Measurements from ENCODE around the gene PLEKHO2. TPM values are rescaled to one million over a fixed set of nuclear protein-coding genes. Genes with fewer than 3 reads are reported as not detected.
"Not testable (repeated sequence)": the region's sequence is repeated elsewhere in the genome, so short reads cannot be mapped to it uniquely, and the experiment has no call there.

PLEKHO2 gene
- total and polyA plus RNA-seq, 2 donors (not counting 3 experiments of a cell fraction or from before 2014, with no cell fraction given): 21.9 to 24.9 TPM

DNA sequence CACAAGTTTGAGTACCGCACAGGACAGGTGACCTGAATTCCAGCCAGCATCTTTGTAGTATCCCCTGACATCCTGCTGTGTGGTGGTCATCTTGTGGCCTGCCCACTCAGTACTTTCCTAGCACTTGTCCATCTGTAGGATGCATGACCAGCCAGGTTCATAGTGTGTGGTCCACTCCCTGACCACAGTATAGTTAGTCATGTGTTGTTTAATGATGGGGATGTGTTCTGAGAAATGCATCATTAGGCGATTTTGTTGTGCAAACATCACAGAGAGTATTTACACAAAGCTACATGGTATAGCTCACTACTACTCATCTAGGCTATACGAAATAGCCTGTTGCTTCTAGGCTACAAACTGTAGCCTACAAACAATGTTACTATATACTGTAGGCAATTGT is 49.4 kb upstream of the PLEKHO2 start:
- intact Hi-C loops (cut with micrococcal nuclease): no loop called here
- TF ChIP-seq, protein P1, sequence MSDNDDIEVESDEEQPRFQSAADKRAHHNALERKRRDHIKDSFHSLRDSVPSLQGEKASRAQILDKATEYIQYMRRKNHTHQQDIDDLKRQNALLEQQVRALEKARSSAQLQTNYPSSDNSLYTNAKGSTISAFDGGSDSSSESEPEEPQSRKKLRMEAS (IDR thresholded peaks at IDR 0.05; ENCODE audit: insufficient read depth, insufficient read length): no peak
- TF ChIP-seq, protein P2, sequence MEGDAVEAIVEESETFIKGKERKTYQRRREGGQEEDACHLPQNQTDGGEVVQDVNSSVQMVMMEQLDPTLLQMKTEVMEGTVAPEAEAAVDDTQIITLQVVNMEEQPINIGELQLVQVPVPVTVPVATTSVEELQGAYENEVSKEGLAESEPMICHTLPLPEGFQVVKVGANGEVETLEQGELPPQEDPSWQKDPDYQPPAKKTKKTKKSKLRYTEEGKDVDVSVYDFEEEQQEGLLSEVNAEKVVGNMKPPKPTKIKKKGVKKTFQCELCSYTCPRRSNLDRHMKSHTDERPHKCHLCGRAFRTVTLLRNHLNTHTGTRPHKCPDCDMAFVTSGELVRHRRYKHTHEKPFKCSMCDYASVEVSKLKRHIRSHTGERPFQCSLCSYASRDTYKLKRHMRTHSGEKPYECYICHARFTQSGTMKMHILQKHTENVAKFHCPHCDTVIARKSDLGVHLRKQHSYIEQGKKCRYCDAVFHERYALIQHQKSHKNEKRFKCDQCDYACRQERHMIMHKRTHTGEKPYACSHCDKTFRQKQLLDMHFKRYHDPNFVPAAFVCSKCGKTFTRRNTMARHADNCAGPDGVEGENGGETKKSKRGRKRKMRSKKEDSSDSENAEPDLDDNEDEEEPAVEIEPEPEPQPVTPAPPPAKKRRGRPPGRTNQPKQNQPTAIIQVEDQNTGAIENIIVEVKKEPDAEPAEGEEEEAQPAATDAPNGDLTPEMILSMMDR (IDR thresholded peaks at IDR 0.05; ENCODE audit: extremely low read depth in 1 of 2, insufficient read depth in 1 of 2, low read depth in 1 of 2, low read length in 2 of 2): no peak
- no peak for TF ChIP-seq MYC (IDR thresholded peaks at IDR 0.05; ENCODE audit: low read depth, low read length)
- no peak for TF ChIP-seq POLR2AphosphoS5 (IDR thresholded peaks at IDR 0.05; ENCODE audit: insufficient read depth, low read depth, low read length)
- TF ChIP-seq JUN (IDR thresholded peaks at IDR 0.05; ENCODE audit: borderline replicate concordance, insufficient read depth, insufficient read length, low read depth): no peak
- no peak for TF ChIP-seq FOS (IDR thresholded peaks at IDR 0.05; ENCODE audit: borderline replicate concordance, insufficient read depth, low read length)
- TF ChIP-seq EZH2 (IDR thresholded peaks at IDR 0.05; ENCODE audit: borderline replicate concordance, low read depth, low read length, severe bottlenecking): no peak
- no peak for TF ChIP-seq POLR2A (IDR thresholded peaks at IDR 0.05; ENCODE audit: low read depth, low read length)
- no peak for TF ChIP-seq GATA2 (IDR thresholded peaks at IDR 0.05; ENCODE audit: insufficient read depth, insufficient read length, low read depth, low read length)
- BruUV-seq (replicated peaks): no TSS peak
- H3K9ac ChIP-seq (replicated peaks; ENCODE audit: extremely low read depth, insufficient read depth, low read length): no peak overlapping the region
- no peak overlapping the region for H3K4me2 ChIP-seq (ENCODE audit: insufficient read depth, low read length)
- H3K4me1 ChIP-seq (ENCODE audit: control insufficient read depth, extremely low read depth, insufficient read depth, low read length): no peaks in the 10 kb centered on the region
- DNase-seq (ENCODE audit: low read depth, low spot score): no peak
- no peaks in the 10 kb centered on the region for H3K27me3 ChIP-seq (ENCODE audit: control insufficient read depth in 2 of 2, insufficient read depth in 2 of 2, low read length in 2 of 2)
- no peak overlapping the region for H3K27ac ChIP-seq (ENCODE audit: insufficient read depth, low read depth, low read length)
- no peaks in the 10 kb centered on the region for H3K9me1 ChIP-seq (replicated peaks; ENCODE audit: control insufficient read depth, extremely low read depth, insufficient read depth, low read length)
- no peak overlapping the region for H2AFZ ChIP-seq (ENCODE audit: low read depth, low read length)
- FAIRE-seq: no peak
- CTCF ChIA-PET: no interaction called here
- no peaks in the 10 kb centered on the region for H3K9me3 ChIP-seq (replicated peaks; ENCODE audit: control insufficient read depth, insufficient read depth, low read length)
- dilution Hi-C loops (cut with MboI; ENCODE audit: extremely low pct_ligation_motif_present, low sequenced_read_pairs): no loop called here
- no peaks in the 10 kb centered on the region for H3K36me3 ChIP-seq (ENCODE audit: control insufficient read depth in 2 of 2, extremely low read depth in 1 of 2, insufficient read depth in 2 of 2, low read length in 2 of 2)
- no peak overlapping the region for H3K4me3 ChIP-seq (replicated peaks in 1 of 3; ENCODE audit: insufficient read depth in 1 of 3, low read depth in 1 of 3, low read length in 3 of 3)
- POLR2A ChIA-PET: interaction anchor here (0.7 kb wide), 1 partner anchor 108 kb away, joined by 4 read pairs; no protein-coding TSS in a partner anchor
- no peaks in the 10 kb centered on the region for H4K20me1 ChIP-seq (replicated peaks; ENCODE audit: control insufficient read depth, extremely low read depth, insufficient read depth, low read length)
- H3K79me2 ChIP-seq (ENCODE audit: control insufficient read depth, insufficient read depth, low read length): no peaks in the 10 kb centered on the region

DNA sequence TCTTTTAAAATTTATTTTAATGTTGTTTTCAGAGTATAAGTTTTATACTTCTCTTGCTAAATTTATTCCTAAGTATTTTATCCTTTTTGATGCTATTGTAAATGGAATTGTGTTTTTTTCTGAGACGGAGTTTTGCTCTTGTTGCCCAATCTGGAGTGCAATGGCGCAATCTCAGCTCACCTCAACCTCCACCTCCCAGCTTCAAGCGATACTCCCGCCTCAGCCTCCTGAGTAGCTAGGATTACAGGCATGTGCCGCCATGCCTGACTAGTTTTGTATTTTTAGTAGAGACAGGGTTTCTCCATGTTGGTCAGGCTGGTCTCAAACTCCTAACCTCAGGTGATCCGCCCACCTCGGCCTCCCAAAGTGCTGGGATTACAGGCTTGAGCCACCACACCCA is 46.4 kb upstream of the PLEKHO2 start:
- H3K79me2 ChIP-seq (ENCODE audit: control insufficient read depth, insufficient read depth, low read length); dilution Hi-C loops (cut with MboI; ENCODE audit: extremely low pct_ligation_motif_present, low sequenced_read_pairs); H3K4me1 ChIP-seq (ENCODE audit: control insufficient read depth, extremely low read depth, insufficient read depth, low read length); H3K36me3 ChIP-seq (ENCODE audit: control insufficient read depth in 2 of 2, extremely low read depth in 1 of 2, insufficient read depth in 2 of 2, low read length in 2 of 2); H3K4me2 ChIP-seq (ENCODE audit: insufficient read depth, low read length); POLR2A ChIA-PET; H3K9me3 ChIP-seq (replicated peaks; ENCODE audit: control insufficient read depth, insufficient read depth, low read length); H3K27ac ChIP-seq (ENCODE audit: insufficient read depth, low read depth, low read length); DNase-seq (ENCODE audit: low read depth, low spot score); BruUV-seq (replicated peaks); FAIRE-seq; H3K9me1 ChIP-seq (replicated peaks; ENCODE audit: control insufficient read depth, extremely low read depth, insufficient read depth, low read length); H3K9ac ChIP-seq (replicated peaks; ENCODE audit: extremely low read depth, insufficient read depth, low read length); H3K4me3 ChIP-seq (replicated peaks in 1 of 3; ENCODE audit: insufficient read depth in 1 of 3, low read depth in 1 of 3, low read length in 3 of 3); H4K20me1 ChIP-seq (replicated peaks; ENCODE audit: control insufficient read depth, extremely low read depth, insufficient read depth, low read length); H2AFZ ChIP-seq (ENCODE audit: low read depth, low read length); H3K27me3 ChIP-seq (ENCODE audit: control insufficient read depth in 2 of 2, insufficient read depth in 2 of 2, low read length in 2 of 2); intact Hi-C loops (cut with micrococcal nuclease): not testable (repeated sequence)
- CTCF ChIA-PET: interaction anchor here (1.1 kb wide), 1 partner anchor 29 kb away, joined by 3 read pairs; no protein-coding TSS in a partner anchor

DNA sequence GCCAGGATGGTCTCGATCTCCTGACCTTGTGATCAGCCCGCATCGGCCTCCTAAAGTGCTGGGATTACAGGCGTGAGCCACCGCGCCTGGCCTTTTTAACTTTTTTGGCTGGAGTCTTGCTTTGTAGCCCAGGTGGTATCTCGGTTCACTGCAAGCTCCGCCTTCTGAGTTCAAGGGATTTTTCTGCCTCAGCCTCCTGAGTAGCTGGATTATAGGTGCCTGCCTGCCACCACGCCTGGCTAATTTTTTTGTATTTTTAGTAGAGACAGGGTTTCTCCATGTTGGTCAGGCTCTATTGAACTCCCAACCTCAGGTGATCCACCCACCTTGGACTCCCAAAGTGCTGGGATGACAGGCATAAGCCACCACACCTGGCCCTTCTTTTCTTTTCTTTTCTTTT is 45.8 kb upstream of the PLEKHO2 start:
- H3K36me3 ChIP-seq (ENCODE audit: control insufficient read depth in 2 of 2, extremely low read depth in 1 of 2, insufficient read depth in 2 of 2, low read length in 2 of 2); intact Hi-C loops (cut with micrococcal nuclease); H3K27me3 ChIP-seq (ENCODE audit: control insufficient read depth in 2 of 2, insufficient read depth in 2 of 2, low read length in 2 of 2); H4K20me1 ChIP-seq (replicated peaks; ENCODE audit: control insufficient read depth, extremely low read depth, insufficient read depth, low read length); H3K9me1 ChIP-seq (replicated peaks; ENCODE audit: control insufficient read depth, extremely low read depth, insufficient read depth, low read length); BruUV-seq (replicated peaks); H3K4me3 ChIP-seq (replicated peaks in 1 of 3; ENCODE audit: insufficient read depth in 1 of 3, low read depth in 1 of 3, low read length in 3 of 3); DNase-seq (ENCODE audit: low read depth, low spot score); FAIRE-seq; H2AFZ ChIP-seq (ENCODE audit: low read depth, low read length); CTCF ChIA-PET; H3K9me3 ChIP-seq (replicated peaks; ENCODE audit: control insufficient read depth, insufficient read depth, low read length); H3K27ac ChIP-seq (ENCODE audit: insufficient read depth, low read depth, low read length); H3K9ac ChIP-seq (replicated peaks; ENCODE audit: extremely low read depth, insufficient read depth, low read length); dilution Hi-C loops (cut with MboI; ENCODE audit: extremely low pct_ligation_motif_present, low sequenced_read_pairs); POLR2A ChIA-PET; H3K4me2 ChIP-seq (ENCODE audit: insufficient read depth, low read length); H3K4me1 ChIP-seq (ENCODE audit: control insufficient read depth, extremely low read depth, insufficient read depth, low read length); H3K79me2 ChIP-seq (ENCODE audit: control insufficient read depth, insufficient read depth, low read length): not testable (repeated sequence)
